CD4-positive, alpha-beta T cell (primary cell): ENCODE results near the gene ADGRD1. TPM values are rescaled to one million over a fixed set of nuclear protein-coding genes. Genes with fewer than 3 reads are reported as not detected.

Experiments used
- ATAC-seq: fragments of 200-7000 bp; cut with Tn5 transposase; one replicate; pipeline ENCODE4 v1.10.0; 2022; ENCODE audit warnings: mild to moderate bottlenecking; ENCODE audit not compliant: poor library complexity
- CTCF ChIA-PET: fragments of 350-600 bp; sonication (Branson Sonifier 250); formaldehyde crosslinking; loops from one replicate; lab custom pipeline; 2021; ENCODE audit warnings: antibody characterized with exemption, inconsistent platforms; lab: Charles Lee
- POLR2A ChIA-PET: fragments of 350-600 bp; sonication (Branson Sonifier 250); formaldehyde crosslinking; loops from one replicate; lab custom pipeline; 2021; ENCODE audit warnings: antibody characterized with exemption, inconsistent platforms; lab: Charles Lee
- DNase-seq, 14 experiments: peaks; one replicate each; pipeline ENCODE4 v3.0.0-alpha.2; 2013 to 2020; ENCODE audit warnings: mixed read lengths in 2 of 14
- H3K27ac ChIP-seq, 2 donors: one replicate each; pipeline versions ENCODE4 v1.5.1 to v1.7.0; 2013; ENCODE audit warnings: low read length in 2 of 2, low read depth in 1 of 2, mild to moderate bottlenecking in 1 of 2
- H3K27me3 ChIP-seq, 2 experiments: 1 replicate in 1 of 2; 2 replicates in 1 of 2; pipeline versions ENCODE4 v1.6.1 to v1.7.0; 2013; ENCODE audit warnings: low read length in 2 of 2, control low read depth in 1 of 2, mild to moderate bottlenecking in 1 of 2, moderate library complexity in 1 of 2; ENCODE audit not compliant: insufficient read depth in 2 of 2, control insufficient read depth in 1 of 2
- H3K36me3 ChIP-seq: one replicate; pipeline ENCODE4 v1.6.1; 2013; ENCODE audit warnings: low read length, control low read depth; ENCODE audit not compliant: insufficient read depth
- H3K4me1 ChIP-seq: one replicate; pipeline ENCODE4 v1.6.1; 2013; ENCODE audit warnings: low read length, control low read depth; ENCODE audit not compliant: insufficient read depth
- H3K4me3 ChIP-seq: one replicate; pipeline ENCODE4 v1.5.1; 2013; ENCODE audit warnings: mild to moderate bottlenecking, low read length, moderate library complexity
- H3K9me3 ChIP-seq, 2 experiments: 1 replicate in 1 of 2; 2 replicates in 1 of 2; pipeline versions ENCODE4 v1.6.1 to v1.7.0; 2013; ENCODE audit warnings: low read length in 2 of 2, mild to moderate bottlenecking in 2 of 2, control low read depth in 1 of 2, moderate library complexity in 1 of 2; ENCODE audit not compliant: control insufficient read depth in 1 of 2, insufficient read depth in 1 of 2
- H3K27ac Mint-ChIP-seq: one replicate; pipeline ENCODE4 v1.8.0; 2020; ENCODE audit warnings: mixed read lengths
- H3K27me3 Mint-ChIP-seq: one replicate; pipeline ENCODE4 v1.8.0; 2021; ENCODE audit warnings: mixed read lengths
- H3K36me3 Mint-ChIP-seq: one replicate; pipeline ENCODE4 v1.8.0; 2021; ENCODE audit warnings: low read depth, mixed read lengths
- H3K4me1 Mint-ChIP-seq: one replicate; pipeline ENCODE4 v1.8.0; 2021; ENCODE audit warnings: low read depth, mixed read lengths
- H3K4me3 Mint-ChIP-seq: one replicate; pipeline ENCODE4 v1.8.0; 2020; ENCODE audit warnings: mild to moderate bottlenecking, mixed read lengths
- H3K9me3 Mint-ChIP-seq: one replicate; pipeline ENCODE4 v1.8.0; 2020; ENCODE audit warnings: mixed read lengths
- CTCF ChIP-seq: fragments of 200-600 bp; IDR thresholded peaks from one replicate; pipeline ENCODE4 v1.8.0; 2022; ENCODE audit warnings: antibody characterized with exemption, mild to moderate bottlenecking
- intact Hi-C, 2 experiments: fragments of 100-400 bp; cut with DNase I in 1 of 2; cut with micrococcal nuclease in 1 of 2; formaldehyde crosslinking; loops; one replicate each; pipeline versions ENCODE4 v1.15.1 to v1.9.0; 2023 to 2025; cut with DNase I, micrococcal nuclease
- total RNA-seq, 174 experiments: library from RNA in 2 of 174; stranded (reverse) in 2 of 174; gene quantifications; one replicate each; pipeline ENCODE4 v1.2.3 and lab custom pipeline; 2021 to 2026

The ADGRD1 gene
- total RNA-seq, 2 experiments from 2014 or later = 0.22 TPM; not detected in 1

GRCh38 chr12:130981911-130982310 is 28.2 kb downstream of the ADGRD1 start:
- no peaks in the 10 kb centered on the region for H3K4me1 Mint-ChIP-seq
- H3K4me3 ChIP-seq = no peak overlapping the region
- no peaks in the 10 kb centered on the region for H3K4me1 ChIP-seq
- peaks cover 0 to 2% of the 10 kb centered on the region in 2 experiments for H3K27me3 ChIP-seq
- intact Hi-C loops = no loop called here
- DNase-seq = no peak
- peaks cover 35% of the 10 kb centered on the region for H3K27me3 Mint-ChIP-seq
- H3K9me3 Mint-ChIP-seq = no peaks in the 10 kb centered on the region
- ChIA-PET POLR2A (no interaction called here), CTCF (no interaction called here)
- H3K27ac Mint-ChIP-seq = no peak overlapping the region
- no peak for TF ChIP-seq CTCF
- H3K27ac ChIP-seq = no peak overlapping the region
- no peak overlapping the region for H3K4me3 Mint-ChIP-seq
- H3K36me3 Mint-ChIP-seq = no peaks in the 10 kb centered on the region
- H3K36me3 ChIP-seq = no peaks in the 10 kb centered on the region
- no peak for ATAC-seq
- no peaks in the 10 kb centered on the region for H3K9me3 ChIP-seq

DNA sequence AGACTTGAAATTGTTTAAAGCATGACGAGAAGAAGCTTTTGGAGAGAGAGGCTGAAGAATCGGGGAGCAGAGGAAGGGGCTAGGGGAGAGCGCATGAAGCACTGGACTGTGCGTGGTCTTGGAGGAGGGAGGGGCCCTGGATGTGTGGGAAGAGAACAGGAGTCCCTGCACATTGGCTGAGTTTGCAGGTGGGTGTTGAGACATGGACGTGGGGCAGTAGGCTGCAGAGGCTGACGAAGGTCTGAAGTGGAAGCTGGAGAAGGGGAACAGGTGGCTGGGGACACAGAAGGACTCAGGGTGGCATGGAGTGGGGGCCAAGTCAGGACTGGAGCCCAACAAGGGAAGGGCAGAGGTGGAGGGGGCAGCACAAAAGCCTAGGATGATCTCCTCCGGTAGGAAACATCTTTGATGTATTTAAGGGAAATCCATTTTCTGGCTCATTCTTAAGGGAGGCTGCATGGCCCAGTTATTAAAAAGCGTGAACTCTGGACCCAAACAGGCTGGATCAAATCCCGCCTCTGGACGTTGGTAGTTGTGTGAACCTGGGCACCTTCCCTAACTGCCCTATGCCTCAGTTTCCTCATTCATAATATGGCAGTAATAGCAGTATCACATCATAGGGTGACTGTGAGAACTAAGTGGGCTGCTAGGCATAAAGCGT is 29.0 kb downstream of the ADGRD1 start:
- H3K4me1 ChIP-seq = no peaks in the 10 kb centered on the region
- TF ChIP-seq CTCF = no peak
- no peaks in the 10 kb centered on the region for H3K9me3 ChIP-seq
- ChIA-PET CTCF (no interaction called here), POLR2A (no interaction called here)
- H3K4me3 ChIP-seq = no peak overlapping the region
- H3K36me3 ChIP-seq = no peaks in the 10 kb centered on the region
- intact Hi-C loops = no loop called here
- H3K27ac ChIP-seq = no peak overlapping the region
- Mint-ChIP-seq H3K27me3 (peaks cover 42% of the 10 kb centered on the region), H3K4me1 (no peaks in the 10 kb centered on the region), H3K4me3 (no peak overlapping the region), H3K9me3 (no peaks in the 10 kb centered on the region), H3K36me3 (no peaks in the 10 kb centered on the region), H3K27ac (no peak overlapping the region)
- peaks cover 2 to 4% of the 10 kb centered on the region in 2 experiments for H3K27me3 ChIP-seq
- no peak for ATAC-seq
- DNase-seq = no peak

GRCh38 chr12:130983328-130984017 is 29.8 kb downstream of the ADGRD1 start:
- Mint-ChIP-seq H3K4me1 (no peaks in the 10 kb centered on the region), H3K27me3 (peaks cover 47% of the 10 kb centered on the region), H3K9me3 (no peaks in the 10 kb centered on the region), H3K4me3 (no peak overlapping the region), H3K36me3 (no peaks in the 10 kb centered on the region), H3K27ac (no peak overlapping the region)
- Histone ChIP-seq H3K36me3 (no peaks in the 10 kb centered on the region), H3K9me3 (no peaks in the 10 kb centered on the region), H3K4me3 (no peak overlapping the region), H3K4me1 (no peaks in the 10 kb centered on the region), H3K27ac (no peak overlapping the region), H3K27me3 (peaks cover 2 to 4% of the 10 kb centered on the region in 2 experiments)
- ChIA-PET CTCF (no interaction called here), POLR2A (no interaction called here)
- intact Hi-C loops = no loop called here
- no peak for TF ChIP-seq CTCF
- no peak for DNase-seq
- ATAC-seq = no peak
